Activated CD4-positive, alpha-beta memory T cell treated with anti-CD3 and anti-CD28 coated beads for 36 hours (primary cell): ENCODE measurements around the gene MAP7. TPM values are rescaled to one million over a fixed set of nuclear protein-coding genes. Genes with fewer than 3 reads are reported as not detected.
"Not testable (repeated sequence)": the region's sequence is repeated elsewhere in the genome, so short reads cannot be mapped to it uniquely, and the experiment has no call there.

Source experiments
- CTCF ChIA-PET: fragments of 350-600 bp; sonication (Branson Sonifier 250); formaldehyde crosslinking; loops from one replicate; lab custom pipeline; 2021; ENCODE audit warnings: antibody characterized with exemption, inconsistent platforms; lab: Charles Lee
- POLR2A ChIA-PET: fragments of 350-600 bp; sonication (Branson Sonifier 250); formaldehyde crosslinking; loops from one replicate; lab custom pipeline; 2021; ENCODE audit warnings: antibody characterized with exemption; lab: Charles Lee
- DNase-seq: peaks from one replicate; pipeline ENCODE4 v3.0.0-alpha.2; 2020
- H3K27ac Mint-ChIP-seq: one replicate; pipeline ENCODE4 v1.8.0; 2021; ENCODE audit warnings: mixed read lengths
- H3K27me3 Mint-ChIP-seq: one replicate; pipeline ENCODE4 v1.8.0; 2021; ENCODE audit warnings: mixed read lengths
- H3K36me3 Mint-ChIP-seq: one replicate; pipeline ENCODE4 v1.8.0; 2021; ENCODE audit warnings: mixed read lengths
- H3K4me1 Mint-ChIP-seq: one replicate; pipeline ENCODE4 v1.8.0; 2021; ENCODE audit warnings: low read depth, mixed read lengths
- H3K4me3 Mint-ChIP-seq: one replicate; pipeline ENCODE4 v1.8.0; 2021; ENCODE audit warnings: mild to moderate bottlenecking, mixed read lengths
- H3K9me3 Mint-ChIP-seq: one replicate; pipeline ENCODE4 v1.8.0; 2021; ENCODE audit warnings: mixed read lengths
- intact Hi-C: fragments of 100-400 bp; cut with micrococcal nuclease; formaldehyde crosslinking; loops from one replicate; pipeline ENCODE4 v1.15.1; 2023
- total RNA-seq, 2 experiments: library from RNA; stranded (reverse); gene quantifications; one replicate each; pipeline ENCODE4 v1.2.3, GENCODE V29; 2021

Gene MAP7
- total RNA-seq, 2 experiments from 2014 or later, result 1.2 to 1.3 TPM

DNA sequence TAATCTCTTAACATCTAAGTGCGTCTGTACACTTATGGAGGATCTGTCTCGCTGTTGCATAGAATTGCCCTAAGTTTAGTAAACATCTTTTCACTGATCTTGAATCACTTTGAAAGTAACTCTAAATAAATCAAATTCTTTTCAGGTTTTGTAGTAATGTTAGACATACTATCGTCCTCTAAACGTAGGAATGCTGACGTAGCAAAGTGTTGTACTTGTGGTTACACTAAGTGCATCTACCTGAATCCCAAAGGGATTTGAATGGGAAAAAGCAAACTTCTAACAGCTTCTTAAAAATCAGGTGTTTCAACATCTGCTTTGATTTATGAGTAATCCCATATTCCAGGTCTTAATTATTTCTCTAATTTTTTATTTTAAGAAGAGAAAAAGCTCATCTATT, 49.8 kb downstream of the MAP7 start:
- ChIA-PET CTCF (no interaction called here), POLR2A (no interaction called here)
- peaks cover 1% of the 10 kb centered on the region for H3K27me3 Mint-ChIP-seq
- H3K4me3 Mint-ChIP-seq, result no peak overlapping the region
- H3K4me1 Mint-ChIP-seq, result no peaks in the 10 kb centered on the region
- H3K9me3 Mint-ChIP-seq, result no peaks in the 10 kb centered on the region
- no peak overlapping the region for H3K27ac Mint-ChIP-seq
- DNase-seq, result no peak
- H3K36me3 Mint-ChIP-seq, result no peaks in the 10 kb centered on the region
- intact Hi-C loops, result no loop called here

DNA sequence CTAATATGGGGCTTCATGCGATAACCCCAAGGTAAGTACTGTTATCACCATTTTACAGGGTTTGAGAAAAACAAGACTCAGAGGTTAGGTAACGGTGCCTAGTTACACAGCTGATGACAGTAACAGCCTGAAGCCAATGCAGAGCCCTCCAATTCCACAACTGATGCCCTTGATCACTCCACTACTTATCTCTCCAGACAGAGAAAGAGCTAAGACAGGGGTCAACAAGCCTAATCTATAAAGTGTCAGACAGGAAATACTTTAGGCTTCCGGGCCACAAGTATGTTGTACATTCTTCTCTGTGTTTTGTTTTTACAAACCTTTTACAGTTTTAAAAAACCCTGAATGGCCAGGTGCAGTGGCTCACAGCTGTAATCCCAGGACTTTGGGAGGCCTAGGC, 50.9 kb downstream of the MAP7 start:
- Mint-ChIP-seq H3K9me3 (no peaks in the 10 kb centered on the region), H3K27me3 (peaks cover 1% of the 10 kb centered on the region), H3K4me3 (no peak overlapping the region), H3K27ac (no peak overlapping the region), H3K36me3 (no peaks in the 10 kb centered on the region), H3K4me1 (no peaks in the 10 kb centered on the region)
- POLR2A ChIA-PET, result no interaction called here
- CTCF ChIA-PET, result no interaction called here
- intact Hi-C loops, result no loop called here
- no peak for DNase-seq

GRCh38 chr6:136496449-136496848, 53.8 kb downstream of the MAP7 start:
- CTCF ChIA-PET, result interaction anchor here (0.7 kb wide), 1 partner anchor 9 kb away, joined by 3 read pairs; no protein-coding TSS in a partner anchor
- H3K9me3 Mint-ChIP-seq, H3K27ac Mint-ChIP-seq, H3K4me1 Mint-ChIP-seq, DNase-seq, H3K27me3 Mint-ChIP-seq, intact Hi-C loops, H3K4me3 Mint-ChIP-seq, POLR2A ChIA-PET, H3K36me3 Mint-ChIP-seq: not testable (repeated sequence)

DNA sequence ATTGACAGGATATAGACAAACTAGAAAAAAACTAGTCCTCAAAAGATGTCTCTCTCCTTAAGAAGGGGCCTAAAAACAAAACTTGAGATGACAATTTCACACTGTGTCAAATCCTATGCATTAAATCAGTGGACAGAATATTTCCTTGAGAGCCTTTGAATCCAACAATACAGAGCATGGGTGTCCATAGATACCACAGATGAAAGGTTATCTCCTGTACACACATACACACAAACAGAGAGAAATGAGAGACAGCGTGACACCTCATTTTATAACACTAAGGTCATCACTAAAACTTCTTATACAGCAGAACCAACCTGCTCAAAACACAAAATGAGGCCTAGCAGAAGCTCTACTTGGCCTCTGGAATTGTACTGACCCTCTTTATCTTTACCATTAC, 55.5 kb downstream of the MAP7 start:
- Mint-ChIP-seq H3K27ac (no peak overlapping the region), H3K9me3 (no peaks in the 10 kb centered on the region), H3K4me3 (no peak overlapping the region), H3K4me1 (no peaks in the 10 kb centered on the region), H3K36me3 (no peaks in the 10 kb centered on the region), H3K27me3 (peaks cover 1% of the 10 kb centered on the region)
- intact Hi-C loops, result no loop called here
- DNase-seq, result no peak
- POLR2A ChIA-PET, result no interaction called here
- CTCF ChIA-PET, result no interaction called here

- Mint-ChIP-seq H3K27me3 (peaks cover 1% of the 10 kb centered on the region), H3K36me3 (no peaks in the 10 kb centered on the region), H3K4me3 (no peak overlapping the region), H3K27ac (no peak overlapping the region), H3K4me1 (no peaks in the 10 kb centered on the region), H3K9me3 (no peaks in the 10 kb centered on the region)
- ChIA-PET CTCF (no interaction called here), POLR2A (no interaction called here)
- intact Hi-C loops, result no loop called here
- DNase-seq, result no peak
These were observed 56.2 kb downstream of the MAP7 start for GRCh38 chr6:136494059-136494458.

- POLR2A ChIA-PET, result no interaction called here
- no peaks in the 10 kb centered on the region for H3K4me1 Mint-ChIP-seq
- no peak for DNase-seq
- H3K4me3 Mint-ChIP-seq, result no peak overlapping the region
- H3K9me3 Mint-ChIP-seq, result no peaks in the 10 kb centered on the region
- CTCF ChIA-PET, result no interaction called here
- no peaks in the 10 kb centered on the region for H3K27me3 Mint-ChIP-seq
- H3K27ac Mint-ChIP-seq, result no peak overlapping the region
- intact Hi-C loops, result no loop called here
- H3K36me3 Mint-ChIP-seq, result no peaks in the 10 kb centered on the region
These were observed 57.8 kb downstream of the MAP7 start for GRCh38 chr6:136492409-136492808.

DNA sequence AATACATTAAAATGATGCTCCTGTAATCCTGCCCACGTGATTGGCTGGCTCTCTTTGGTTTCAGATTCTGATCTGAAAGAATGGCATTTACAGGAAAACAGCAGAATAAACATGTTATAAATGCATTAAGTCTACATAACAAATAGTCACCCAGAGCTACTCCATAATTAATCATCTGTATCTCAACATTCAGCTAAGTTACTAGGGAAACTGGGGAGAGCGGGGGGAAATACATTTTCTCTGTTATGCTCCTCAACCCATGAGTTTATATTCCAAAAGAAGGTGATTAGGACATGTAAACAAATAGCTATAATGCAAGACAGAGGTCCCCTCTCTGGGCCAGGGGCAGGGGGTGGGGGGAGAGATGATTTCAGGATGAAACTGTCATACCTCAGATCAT, 58.5 kb downstream of the MAP7 start:
- no peaks in the 10 kb centered on the region for H3K4me1 Mint-ChIP-seq

GRCh38 chr6:136491251-136491650, 59.0 kb downstream of the MAP7 start:
- Mint-ChIP-seq H3K9me3 (no peaks in the 10 kb centered on the region), H3K4me1 (no peaks in the 10 kb centered on the region), H3K27ac (no peak overlapping the region), H3K4me3 (no peak overlapping the region), H3K27me3 (no peaks in the 10 kb centered on the region), H3K36me3 (no peaks in the 10 kb centered on the region)
- POLR2A ChIA-PET, result no interaction called here
- CTCF ChIA-PET, result no interaction called here
- intact Hi-C loops, result no loop called here
- DNase-seq, result no peak

More for the DNA sequence above, 58.5 kb downstream of the MAP7 start:
- Mint-ChIP-seq H3K9me3 (no peaks in the 10 kb centered on the region), H3K27me3 (no peaks in the 10 kb centered on the region), H3K27ac (no peak overlapping the region), H3K36me3 (no peaks in the 10 kb centered on the region), H3K4me3 (no peak overlapping the region)
- DNase-seq, result no peak
- ChIA-PET CTCF (no interaction called here), POLR2A (no interaction called here)
- intact Hi-C loops, result no loop called here

DNA sequence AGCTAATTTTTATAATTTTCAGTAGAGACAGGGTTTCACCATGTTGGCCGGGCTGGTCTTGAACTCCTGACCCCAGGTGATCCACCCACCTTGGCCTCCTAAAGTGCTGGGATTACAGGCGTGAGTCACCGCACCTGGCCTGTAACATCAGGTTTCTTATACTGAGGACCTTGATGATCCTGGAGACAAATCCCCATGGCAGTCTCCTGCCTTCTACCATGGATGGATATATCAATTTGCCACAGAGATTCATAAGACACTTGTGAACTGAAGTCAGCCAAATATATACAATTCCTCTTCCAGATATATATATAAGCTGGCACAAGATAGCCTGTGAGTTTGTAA, 60.6 kb downstream of the MAP7 start:
- POLR2A ChIA-PET, H3K4me1 Mint-ChIP-seq, intact Hi-C loops, H3K27me3 Mint-ChIP-seq, H3K9me3 Mint-ChIP-seq, CTCF ChIA-PET, H3K27ac Mint-ChIP-seq, H3K36me3 Mint-ChIP-seq, H3K4me3 Mint-ChIP-seq, DNase-seq: not testable (repeated sequence)

- intact Hi-C loops, result no loop called here
- H3K36me3 Mint-ChIP-seq, result no peaks in the 10 kb centered on the region
- H3K9me3 Mint-ChIP-seq, result no peaks in the 10 kb centered on the region
- H3K4me1 Mint-ChIP-seq, result no peaks in the 10 kb centered on the region
- POLR2A ChIA-PET, result no interaction called here
- no peak overlapping the region for H3K4me3 Mint-ChIP-seq
- no peaks in the 10 kb centered on the region for H3K27me3 Mint-ChIP-seq
- no peak overlapping the region for H3K27ac Mint-ChIP-seq
- CTCF ChIA-PET, result no interaction called here
- DNase-seq, result no peak
These were observed 62.3 kb downstream of the MAP7 start for GRCh38 chr6:136487759-136488425.

- Mint-ChIP-seq H3K36me3 (no peaks in the 10 kb centered on the region), H3K9me3 (no peaks in the 10 kb centered on the region), H3K4me3 (no peak overlapping the region), H3K27me3 (peaks cover under 1% of the 10 kb centered on the region), H3K27ac (no peak overlapping the region), H3K4me1 (no peaks in the 10 kb centered on the region)
- intact Hi-C loops, result no loop called here
- no peak for DNase-seq
- ChIA-PET CTCF (no interaction called here), POLR2A (no interaction called here)
These were observed 63.9 kb downstream of the MAP7 start for GRCh38 chr6:136486357-136486756.

GRCh38 chr6:136483906-136484305, 66.3 kb downstream of the MAP7 start:
- Mint-ChIP-seq H3K27me3 (peaks cover 2% of the 10 kb centered on the region), H3K9me3 (no peaks in the 10 kb centered on the region), H3K27ac (no peak overlapping the region), H3K36me3 (no peaks in the 10 kb centered on the region), H3K4me3 (no peak overlapping the region), H3K4me1 (no peaks in the 10 kb centered on the region)
- ChIA-PET POLR2A (no interaction called here), CTCF (no interaction called here)
- intact Hi-C loops, result no loop called here
- DNase-seq, result no peak

- H3K4me3 Mint-ChIP-seq, H3K4me1 Mint-ChIP-seq: not testable (repeated sequence)
These were observed 67.2 kb downstream of the MAP7 start for GRCh38 chr6:136483005-136483404.

More at GRCh38 chr6:136483005-136483404, 67.2 kb downstream of the MAP7 start:
- H3K36me3 Mint-ChIP-seq, H3K27me3 Mint-ChIP-seq, DNase-seq, intact Hi-C loops, H3K9me3 Mint-ChIP-seq, CTCF ChIA-PET, H3K27ac Mint-ChIP-seq, POLR2A ChIA-PET: not testable (repeated sequence)
